ENCODE data around the gene SYT2. TPM values are rescaled to one million over a fixed set of nuclear protein-coding genes. Genes with fewer than 3 reads are reported as not detected.
"Not testable (repeated sequence)": the region's sequence is repeated elsewhere in the genome, so short reads cannot be mapped to it uniquely, and the experiment has no call there.

The SYT2 gene
- total RNA-seq, 1 donor from 2014 or later = 2.6 TPM

- no peak for TF ChIP-seq CTCF (conservative IDR thresholded peaks at IDR 0.05)
- no peaks in the 10 kb centered on the region for H3K9me3 Mint-ChIP-seq
- no peak overlapping the region for H3K4me3 Mint-ChIP-seq
- H3K27me3 Mint-ChIP-seq (ENCODE audit: low read depth) = no peaks in the 10 kb centered on the region
- DNase-seq (ENCODE audit: low read depth, low spot score) = no peak
- peaks cover 7% of the 10 kb centered on the region for H3K4me1 Mint-ChIP-seq
- H3K27ac Mint-ChIP-seq (ENCODE audit: unreplicated experiment) = no peak overlapping the region
- no peaks in the 10 kb centered on the region for H3K36me3 Mint-ChIP-seq (ENCODE audit: low read depth)
Observed at GRCh38 chr1:202551683-202552082, 158.6 kb downstream of the SYT2 start.

- not testable (repeated sequence) for H3K4me1 Mint-ChIP-seq; H3K27ac Mint-ChIP-seq (ENCODE audit: unreplicated experiment); H3K36me3 Mint-ChIP-seq (ENCODE audit: low read depth); DNase-seq (ENCODE audit: low read depth, low spot score); H3K9me3 Mint-ChIP-seq; H3K27me3 Mint-ChIP-seq (ENCODE audit: low read depth); H3K4me3 Mint-ChIP-seq
Observed at GRCh38 chr1:202550088-202550487, 160.2 kb downstream of the SYT2 start.

GRCh38 chr1:202547215-202547614 is 163.0 kb downstream of the SYT2 start:
- no peak for DNase-seq (ENCODE audit: low read depth, low spot score)
- Mint-ChIP-seq H3K4me1 (no peaks in the 10 kb centered on the region), H3K27ac (ENCODE audit: unreplicated experiment) (no peak overlapping the region), H3K4me3 (no peak overlapping the region), H3K27me3 (ENCODE audit: low read depth) (no peaks in the 10 kb centered on the region), H3K9me3 (no peaks in the 10 kb centered on the region), H3K36me3 (ENCODE audit: low read depth) (no peaks in the 10 kb centered on the region)
- TF ChIP-seq CTCF (conservative IDR thresholded peaks at IDR 0.05) = no peak

GRCh38 chr1:202546796-202547195 is 163.5 kb downstream of the SYT2 start:
- DNase-seq (ENCODE audit: low read depth, low spot score); H3K27ac Mint-ChIP-seq (ENCODE audit: unreplicated experiment); H3K9me3 Mint-ChIP-seq; H3K27me3 Mint-ChIP-seq (ENCODE audit: low read depth); H3K36me3 Mint-ChIP-seq (ENCODE audit: low read depth); H3K4me1 Mint-ChIP-seq; H3K4me3 Mint-ChIP-seq: not testable (repeated sequence)

- H3K4me1 Mint-ChIP-seq; H3K27me3 Mint-ChIP-seq (ENCODE audit: low read depth); H3K36me3 Mint-ChIP-seq (ENCODE audit: low read depth); H3K9me3 Mint-ChIP-seq; DNase-seq (ENCODE audit: low read depth, low spot score); H3K4me3 Mint-ChIP-seq; H3K27ac Mint-ChIP-seq (ENCODE audit: unreplicated experiment): not testable (repeated sequence)
Observed at GRCh38 chr1:202546377-202546776, 163.9 kb downstream of the SYT2 start.

GRCh38 chr1:202545647-202546303 is 164.5 kb downstream of the SYT2 start:
- H3K27ac Mint-ChIP-seq (ENCODE audit: unreplicated experiment); H3K36me3 Mint-ChIP-seq (ENCODE audit: low read depth); H3K27me3 Mint-ChIP-seq (ENCODE audit: low read depth); H3K9me3 Mint-ChIP-seq; H3K4me1 Mint-ChIP-seq; H3K4me3 Mint-ChIP-seq; DNase-seq (ENCODE audit: low read depth, low spot score): not testable (repeated sequence)

- not testable (repeated sequence) for H3K36me3 Mint-ChIP-seq (ENCODE audit: low read depth); H3K4me1 Mint-ChIP-seq; DNase-seq (ENCODE audit: low read depth, low spot score); H3K9me3 Mint-ChIP-seq; H3K4me3 Mint-ChIP-seq; H3K27me3 Mint-ChIP-seq (ENCODE audit: low read depth); H3K27ac Mint-ChIP-seq (ENCODE audit: unreplicated experiment)
Observed at GRCh38 chr1:202544766-202545449, 165.3 kb downstream of the SYT2 start.

GRCh38 chr1:202543537-202543936 is 166.7 kb downstream of the SYT2 start:
- H3K36me3 Mint-ChIP-seq (ENCODE audit: low read depth); H3K27ac Mint-ChIP-seq (ENCODE audit: unreplicated experiment); DNase-seq (ENCODE audit: low read depth, low spot score); H3K4me1 Mint-ChIP-seq; H3K4me3 Mint-ChIP-seq; H3K27me3 Mint-ChIP-seq (ENCODE audit: low read depth); H3K9me3 Mint-ChIP-seq: not testable (repeated sequence)

- H3K4me1 Mint-ChIP-seq; H3K27ac Mint-ChIP-seq (ENCODE audit: unreplicated experiment); H3K36me3 Mint-ChIP-seq (ENCODE audit: low read depth); H3K9me3 Mint-ChIP-seq; H3K27me3 Mint-ChIP-seq (ENCODE audit: low read depth); DNase-seq (ENCODE audit: low read depth, low spot score); H3K4me3 Mint-ChIP-seq: not testable (repeated sequence)
Observed at GRCh38 chr1:202542415-202542814, 167.8 kb downstream of the SYT2 start.

GRCh38 chr1:202540858-202541257 is 169.4 kb downstream of the SYT2 start:
- not testable (repeated sequence) for H3K4me3 Mint-ChIP-seq; H3K36me3 Mint-ChIP-seq (ENCODE audit: low read depth); H3K9me3 Mint-ChIP-seq; H3K27me3 Mint-ChIP-seq (ENCODE audit: low read depth); DNase-seq (ENCODE audit: low read depth, low spot score); H3K4me1 Mint-ChIP-seq; H3K27ac Mint-ChIP-seq (ENCODE audit: unreplicated experiment)
